ENCODE measurements around the gene ZPBP2. TPM values are rescaled to one million over a fixed set of nuclear protein-coding genes. Genes with fewer than 3 reads are reported as not detected.

The ZPBP2 gene
- total RNA-seq, 1 experiment from 2014 or later, result not detected

GRCh38 chr17:39894681-39895376 is 26.8 kb downstream of the ZPBP2 start:
- no peak overlapping the region for H3K4me3 Mint-ChIP-seq
- Histone ChIP-seq H3K27me3 (ENCODE audit: insufficient read depth, low read length) (no peaks in the 10 kb centered on the region), H3K79me2 (ENCODE audit: insufficient read depth, low read length) (no peaks in the 10 kb centered on the region), H2BK20ac (ENCODE audit: low read depth, low read length, poor library complexity, severe bottlenecking) (no peak overlapping the region), H3K14ac (ENCODE audit: insufficient read depth, low read length) (no peak overlapping the region), H4K20me1 (ENCODE audit: control insufficient read depth, insufficient read depth, insufficient read length) (no peaks in the 10 kb centered on the region), H2AK5ac (ENCODE audit: insufficient read length, low read length) (no peak overlapping the region), H3K56ac (ENCODE audit: insufficient read length, low read depth, low read length) (no peak overlapping the region), H3T11ph (ENCODE audit: low read length) (no peak overlapping the region), H3K9ac (ENCODE audit: extremely low read depth, insufficient read length, low read length) (no peak overlapping the region), H3K27ac (ENCODE audit: insufficient read length, low read depth, low read length) (no peak overlapping the region), H2AFZ (ENCODE audit: low read length) (no peak overlapping the region), H3K4me2 (ENCODE audit: insufficient read depth, insufficient read length, low read length) (no peak overlapping the region), H3K18ac (ENCODE audit: insufficient read length, low read depth, low read length) (no peak overlapping the region), H3K4ac (ENCODE audit: low read depth, low read length) (no peak overlapping the region), H4K8ac (replicated peaks; ENCODE audit: insufficient read length, low read depth, low read length) (no peak overlapping the region), H2BK5ac (ENCODE audit: insufficient read length, low read length) (no peak overlapping the region), H3K79me1 (ENCODE audit: insufficient read depth, low read depth, low read length, poor library complexity, severe bottlenecking) (no peaks in the 10 kb centered on the region), H4K5ac (ENCODE audit: insufficient read length, low read depth, low read length) (no peak overlapping the region), H3K23me2 (ENCODE audit: insufficient read length, low read depth, low read length, poor library complexity, severe bottlenecking) (no peaks in the 10 kb centered on the region), H2BK120ac (ENCODE audit: low read depth, low read length, poor library complexity, severe bottlenecking) (no peak overlapping the region), H3K4me1 (ENCODE audit: insufficient read depth, low read length) (no peaks in the 10 kb centered on the region), H2BK12ac (ENCODE audit: insufficient read length, low read depth, low read length) (no peak overlapping the region), H3K9me3 (ENCODE audit: control insufficient read depth, low read depth, low read length) (no peaks in the 10 kb centered on the region), H4K91ac (ENCODE audit: insufficient read length, low read depth, low read length) (no peak overlapping the region), H2BK15ac (ENCODE audit: low read depth, low read length) (no peak overlapping the region), H3K23ac (ENCODE audit: insufficient read length, low read depth, low read length) (no peak overlapping the region)
- no CpG with 5 or more reads among the region's 3 CpGs for WGBS (ENCODE audit: extremely low coverage, insufficient read length, low lambda C conversion rate)
- H3K36me3 Mint-ChIP-seq (ENCODE audit: insufficient read depth in 1 of 3, low read depth in 3 of 3), result no peaks in the 10 kb centered on the region
- no peak for DNase-seq
- no peaks in the 10 kb centered on the region for H3K4me1 Mint-ChIP-seq
- H3K27ac Mint-ChIP-seq, result no peak overlapping the region; a peak in 1 of 7 replicates
- H3K27me3 Mint-ChIP-seq (ENCODE audit: low read depth), result peaks cover 24% of the 10 kb centered on the region
- no peaks in the 10 kb centered on the region for H3K9me3 Mint-ChIP-seq
- TF ChIP-seq CTCF (conservative IDR thresholded peaks at IDR 0.05), result no peak

Measured in H9 (cell line).